ENCODE data around the gene CFAP141.

CFAP141 gene

GRCh38 chr1:154223621-154224020, 17.5 kb upstream of the CFAP141 start:
- Histone ChIP-seq H3K27ac (ENCODE audit: extremely low read depth, low read depth, low read length) (no peak overlapping the region), H3K4me1 (ENCODE audit: control insufficient read depth, insufficient read depth, low read length) (no peaks in the 10 kb centered on the region), H3K36me3 (ENCODE audit: control insufficient read depth in 2 of 2, insufficient read depth in 1 of 2, low read length in 2 of 2) (peaks cover 28 to 61% of the 10 kb centered on the region in 2 experiments), H3K9me3 (ENCODE audit: control insufficient read depth, insufficient read depth, low read depth, low read length) (no peaks in the 10 kb centered on the region), H3K4me3 (ENCODE audit: low read depth, low read length) (no peak overlapping the region)
- TF ChIP-seq ZNF341 (tag by site-specific recombination; IDR thresholded peaks at IDR 0.05; ENCODE audit: low read depth), result no peak
- 0 out of 2 replicates have a peak, but pooled peaks have one; percentile 19 for TF ChIP-seq PRDM6 (tag by site-specific recombination; IDR thresholded peaks at IDR 0.05)
- CTCF ChIA-PET, result interaction anchor here (0.7 to 2.5 kb wide), 2 partner anchors 24 to 48 kb away, joined by 3 to 8 read pairs; no protein-coding TSS in a partner anchor
- POLR2A ChIA-PET, result interaction anchor here (1.0 kb wide), 1 partner anchor 24 kb away, joined by 3 read pairs; no protein-coding TSS in a partner anchor

GRCh38 chr1:154222918-154223317, 16.8 kb upstream of the CFAP141 start:
- no peak overlapping the region for H3K27ac ChIP-seq (ENCODE audit: extremely low read depth, low read depth, low read length)
- ChIA-PET POLR2A (no interaction called here), CTCF (interaction anchor here (0.6 to 2.5 kb wide), 4 partner anchors 24 to 254 kb away, joined by 3 to 8 read pairs (median 4); no protein-coding TSS in a partner anchor)
- H3K4me1 ChIP-seq (ENCODE audit: control insufficient read depth, insufficient read depth, low read length), result no peaks in the 10 kb centered on the region
- TF ChIP-seq PRDM1 (tag by site-specific recombination; IDR thresholded peaks at IDR 0.05) (peak; percentile 67), ZNF600 (tag by site-specific recombination; IDR thresholded peaks at IDR 0.05) (no peak), GLI2 (tag by site-specific recombination; IDR thresholded peaks at IDR 0.05; ENCODE audit: borderline replicate concordance, low read depth) (no peak), SCRT2 (tag by site-specific recombination; IDR thresholded peaks at IDR 0.05) (peak; percentile 94), ZNF19 (tag by site-specific recombination; IDR thresholded peaks at IDR 0.05; ENCODE audit: low read depth) (no peak), ZNF561 (tag by site-specific recombination; IDR thresholded peaks at IDR 0.05; ENCODE audit: borderline replicate concordance) (no peak), ZNF548 (tag by site-specific recombination; IDR thresholded peaks at IDR 0.05) (no peak), ZNF121 (tag by site-specific recombination; IDR thresholded peaks at IDR 0.05) (no peak), ZNF558 (tag by site-specific recombination; IDR thresholded peaks at IDR 0.05) (no peak), ZNF416 (tag by site-specific recombination; IDR thresholded peaks at IDR 0.05) (no peak), ZNF223 (tag by site-specific recombination; IDR thresholded peaks at IDR 0.05) (no peak), ZBTB8A (tag by site-specific recombination; IDR thresholded peaks at IDR 0.05) (no peak), SCRT1 (tag by site-specific recombination; IDR thresholded peaks at IDR 0.05; ENCODE audit: borderline replicate concordance) (peak; percentile 89; the same call in 1 of the 2 replicates)
- TF ChIP-seq, protein P1, sequence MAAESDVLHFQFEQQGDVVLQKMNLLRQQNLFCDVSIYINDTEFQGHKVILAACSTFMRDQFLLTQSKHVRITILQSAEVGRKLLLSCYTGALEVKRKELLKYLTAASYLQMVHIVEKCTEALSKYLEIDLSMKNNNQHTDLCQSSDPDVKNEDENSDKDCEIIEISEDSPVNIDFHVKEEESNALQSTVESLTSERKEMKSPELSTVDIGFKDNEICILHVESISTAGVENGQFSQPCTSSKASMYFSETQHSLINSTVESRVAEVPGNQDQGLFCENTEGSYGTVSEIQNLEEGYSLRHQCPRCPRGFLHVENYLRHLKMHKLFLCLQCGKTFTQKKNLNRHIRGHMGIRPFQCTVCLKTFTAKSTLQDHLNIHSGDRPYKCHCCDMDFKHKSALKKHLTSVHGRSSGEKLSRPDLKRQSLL (tag by site-specific recombination; IDR thresholded peaks at IDR 0.05), result no peak
- TF ChIP-seq, protein P2, sequence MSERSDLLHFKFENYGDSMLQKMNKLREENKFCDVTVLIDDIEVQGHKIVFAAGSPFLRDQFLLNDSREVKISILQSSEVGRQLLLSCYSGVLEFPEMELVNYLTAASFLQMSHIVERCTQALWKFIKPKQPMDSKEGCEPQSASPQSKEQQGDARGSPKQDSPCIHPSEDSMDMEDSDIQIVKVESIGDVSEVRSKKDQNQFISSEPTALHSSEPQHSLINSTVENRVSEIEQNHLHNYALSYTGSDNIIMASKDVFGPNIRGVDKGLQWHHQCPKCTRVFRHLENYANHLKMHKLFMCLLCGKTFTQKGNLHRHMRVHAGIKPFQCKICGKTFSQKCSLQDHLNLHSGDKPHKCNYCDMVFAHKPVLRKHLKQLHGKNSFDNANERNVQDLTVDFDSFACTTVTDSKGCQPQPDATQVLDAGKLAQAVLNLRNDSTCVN (tag by site-specific recombination; optimal IDR thresholded peaks at IDR 0.05), result no peak
- H3K36me3 ChIP-seq (ENCODE audit: control insufficient read depth in 2 of 2, insufficient read depth in 1 of 2, low read length in 2 of 2), result peaks cover 31 to 61% of the 10 kb centered on the region in 2 experiments
- no peak overlapping the region; the same call in 1 of the 2 replicates for H3K4me3 ChIP-seq (ENCODE audit: low read depth, low read length)
- H3K9me3 ChIP-seq (ENCODE audit: control insufficient read depth, insufficient read depth, low read depth, low read length), result no peaks in the 10 kb centered on the region

- Histone ChIP-seq H3K4me1 (ENCODE audit: control insufficient read depth, insufficient read depth, low read length) (no peaks in the 10 kb centered on the region), H3K36me3 (ENCODE audit: control insufficient read depth in 2 of 2, insufficient read depth in 1 of 2, low read length in 2 of 2) (peaks cover 31 to 61% of the 10 kb centered on the region in 2 experiments), H3K9me3 (ENCODE audit: control insufficient read depth, insufficient read depth, low read depth, low read length) (no peaks in the 10 kb centered on the region), H3K27ac (ENCODE audit: extremely low read depth, low read depth, low read length) (no peak overlapping the region), H3K4me3 (ENCODE audit: low read depth, low read length) (peak overlapping the region; percentile 87)
- peak; percentile 94 for TF ChIP-seq ZNF664 (tag by site-specific recombination; IDR thresholded peaks at IDR 0.05)
- TF ChIP-seq ZNF394 (tag by site-specific recombination; IDR thresholded peaks at IDR 0.05; ENCODE audit: borderline replicate concordance), result no peak
- POLR2A ChIA-PET, result no interaction called here
- CTCF ChIA-PET, result interaction anchor here (0.6 to 2.5 kb wide), 4 partner anchors 23 to 254 kb away, joined by 3 to 8 read pairs (median 4); no protein-coding TSS in a partner anchor
Measured at GRCh38 chr1:154222518-154222917, 16.4 kb upstream of the CFAP141 start.
